Kidney (tissue), 14 donors: ENCODE data around the gene FAM53B. TPM values are rescaled to one million over a fixed set of nuclear protein-coding genes. Genes with fewer than 3 reads are reported as not detected.
A peak's percentile ranks its signal among the peaks of the same experiment; 100 is the strongest.

Experiments
- DNase-seq, 5 donors: peaks; one replicate each; pipeline ENCODE4 v3.0.0-alpha.2; 2013 to 2020
- FAIRE-seq: peaks from 2 replicates; lab custom pipeline; 2012; peaks lifted over from hg19 to GRCh38; lab: Jason Lieb, UNC
- H3K27ac ChIP-seq, 2 donors: one replicate each; pipeline ENCODE4 v1.7.0; 2013; ENCODE audit warnings: low read depth in 2 of 2, low read length in 2 of 2, inconsistent platforms in 1 of 2
- H3K27me3 ChIP-seq: one replicate; pipeline ENCODE4 v1.7.1; 2013; ENCODE audit warnings: low read length, inconsistent platforms; ENCODE audit not compliant: control insufficient read depth, insufficient read depth
- H3K36me3 ChIP-seq, 3 donors: one replicate each; pipeline versions ENCODE4 v1.7.0 to v1.7.1; 2013; ENCODE audit warnings: low read length in 3 of 3, control low read depth in 1 of 3, inconsistent platforms in 1 of 3; ENCODE audit not compliant: insufficient read depth in 3 of 3, control insufficient read depth in 2 of 3
- H3K4me1 ChIP-seq, 3 donors: one replicate each; pipeline versions ENCODE4 v1.7.0 to v1.7.1; 2013; ENCODE audit warnings: low read length in 3 of 3, inconsistent platforms in 1 of 3, low read depth in 1 of 3; ENCODE audit not compliant: control insufficient read depth in 2 of 3, insufficient read depth in 2 of 3
- H3K4me3 ChIP-seq, 3 donors: one replicate each; pipeline versions ENCODE4 v1.7.0 to v1.8.1; 2013; ENCODE audit warnings: low read length in 3 of 3, control low read depth in 1 of 3, inconsistent platforms in 1 of 3
- H3K9ac ChIP-seq, 3 donors: one replicate each; pipeline versions ENCODE4 v1.7.0 to v1.7.1; 2013; ENCODE audit warnings: low read length in 3 of 3, control low read depth in 1 of 3, inconsistent platforms in 1 of 3
- H3K9me3 ChIP-seq, 3 donors: one replicate each; pipeline versions ENCODE4 v1.7.0 to v1.7.1; 2013; ENCODE audit warnings: low read length in 3 of 3, control low read depth in 1 of 3, inconsistent platforms in 1 of 3; ENCODE audit not compliant: control insufficient read depth in 2 of 3, insufficient read depth in 1 of 3
- CTCF ChIP-seq: IDR thresholded peaks from 3 replicates; pipeline ENCODE4 v1.5.1; 2012; ENCODE audit warnings: mild to moderate bottlenecking, moderate library complexity, borderline replicate concordance; ENCODE audit not compliant: insufficient read depth; ENCODE audit errors: extremely low read depth
- intact Hi-C: fragments of 100-400 bp; cut with DNase I; formaldehyde crosslinking; loops from one replicate; pipeline ENCODE4 v1.11.1; 2022
- polyA plus RNA-seq: library from polyadenylated mRNA; stranded (reverse); fragments of 350-450 nt; fragmentation: Illumina TruSeq; extraction: RNeasy Lipid Tissue Mini Kit (QIAGEN cat#74804); gene quantifications from one replicate; pipeline ENCODE4 v1.2.3, GENCODE V29; 2014; ENCODE audit warnings: low read depth, low replicate concordance; ENCODE audit not compliant: insufficient read depth
- total RNA-seq: library from RNA; stranded (reverse); fragmentation: NEBNext Ultra II Directional; extraction: Animal tissue kit (Norgen Biotek cat#: 25700); gene quantifications from one replicate; pipeline ENCODE4 v1.2.1, GENCODE V29; 2021
- donor health status: control.
- donor health status: control.
- donor health status: control.
- donor health status: control.
- donor health status: control.
- donor health status: DM: yes; HTN: yes; CAD: no.
- donor health status: Normal renal cell carcinoma (clear cell type).

The FAM53B gene
- total and polyA plus RNA-seq, 2 donors from 2014 or later: 11.8 to 30.0 TPM

GRCh38 chr10:124604214-124605000 is 139.8 kb downstream of the FAM53B start:
- intact Hi-C loops: no loop called here
- Histone ChIP-seq H3K27me3 (no peaks in the 10 kb centered on the region), H3K9me3 (no peaks in the 10 kb centered on the region), H3K4me3 (no peak overlapping the region), H3K9ac (no peak overlapping the region), H3K36me3 (no peaks in the 10 kb centered on the region), H3K27ac (no peak overlapping the region), H3K4me1 (peaks cover 0 to 5% (median 0%) of the 10 kb centered on the region in 3 donors)
- no peak for TF ChIP-seq CTCF
- DNase-seq: peak in 2 of 5 donors; percentile 54 to 76
- FAIRE-seq: no peak

GRCh38 chr10:124603376-124604213 is 140.6 kb downstream of the FAM53B start:
- Histone ChIP-seq H3K9me3 (no peaks in the 10 kb centered on the region), H3K4me3 (no peak overlapping the region), H3K27ac (no peak overlapping the region), H3K27me3 (no peaks in the 10 kb centered on the region), H3K9ac (no peak overlapping the region), H3K4me1 (peaks cover 0 to 5% (median 0%) of the 10 kb centered on the region in 3 donors), H3K36me3 (no peaks in the 10 kb centered on the region)
- FAIRE-seq (no peak), DNase-seq (peak in 1 of 5 donors; percentile 59)
- TF ChIP-seq CTCF: no peak
- intact Hi-C loops: no loop called here

GRCh38 chr10:124602646-124603365 is 141.4 kb downstream of the FAM53B start:
- no peak for TF ChIP-seq CTCF
- H3K9ac ChIP-seq: no peak overlapping the region
- no peak overlapping the region for H3K4me3 ChIP-seq
- H3K36me3 ChIP-seq: no peaks in the 10 kb centered on the region
- FAIRE-seq (no peak), DNase-seq (peak in 1 of 5 donors; percentile 57)
- no peaks in the 10 kb centered on the region for H3K27me3 ChIP-seq
- peaks cover 0 to 5% (median 0%) of the 10 kb centered on the region in 3 donors for H3K4me1 ChIP-seq
- no peaks in the 10 kb centered on the region for H3K9me3 ChIP-seq
- H3K27ac ChIP-seq: no peak overlapping the region
- intact Hi-C loops: no loop called here
